HEK293T (cell line): Measurements from ENCODE around the gene TMEM273.

Source experiments
- CTCF ChIA-PET: fragments of 350-600 bp; formaldehyde crosslinking; extraction: SDS; loops from one replicate; lab custom pipeline; 2021; ENCODE audit warnings: antibody characterized with exemption, inconsistent platforms; lab: Yijun Ruan, JAX
- POLR2A ChIA-PET: fragments of 350-600 bp; formaldehyde crosslinking; extraction: SDS; loops from one replicate; lab custom pipeline; 2020; ENCODE audit warnings: antibody characterized with exemption, inconsistent platforms; lab: Yijun Ruan, JAX
- DNase-seq: peaks from one replicate; pipeline ENCODE4 v3.0.0; 2012; ENCODE audit warnings: mixed read lengths; ENCODE audit errors: extremely low spot score
- ARNT ChIP-seq: fragments of 450-650 bp; IDR thresholded peaks from 2 replicates; pipeline ENCODE4 v1.6.1; 2017; ENCODE audit warnings: mild to moderate bottlenecking
- BHLHE40 ChIP-seq: fragments of 450-650 bp; IDR thresholded peaks from 2 replicates; pipeline ENCODE4 v1.6.1; 2016; ENCODE audit warnings: mild to moderate bottlenecking, moderate library complexity, borderline replicate concordance
- CTBP1 ChIP-seq: fragments of 450-650 bp; IDR thresholded peaks from 2 replicates; pipeline ENCODE4 v1.6.1; 2016; ENCODE audit warnings: borderline replicate concordance
- ELF4 ChIP-seq: fragments of 450-650 bp; IDR thresholded peaks from 2 replicates; pipeline ENCODE4 v1.6.1; 2017; ENCODE audit warnings: antibody characterized with exemption
- FOXA1 ChIP-seq: fragments of 450-650 bp; IDR thresholded peaks from 2 replicates; pipeline ENCODE4 v1.6.1; 2016; ENCODE audit warnings: mild to moderate bottlenecking
- FOXK2 ChIP-seq: fragments of 450-650 bp; IDR thresholded peaks from 2 replicates; pipeline ENCODE4 v1.6.1; 2016; ENCODE audit warnings: mild to moderate bottlenecking
- FOXM1 ChIP-seq: fragments of 450-650 bp; IDR thresholded peaks from 2 replicates; pipeline ENCODE4 v1.6.1; 2017; ENCODE audit warnings: mild to moderate bottlenecking, borderline replicate concordance
- HDGF ChIP-seq: fragments of 450-650 bp; IDR thresholded peaks from 2 replicates; pipeline ENCODE4 v1.6.1; 2017; ENCODE audit warnings: antibody characterized with exemption, borderline replicate concordance
- L3MBTL2 ChIP-seq: fragments of 450-650 bp; conservative IDR thresholded peaks from 2 replicates; pipeline ENCODE4 v1.6.1; 2016; ENCODE audit warnings: mild to moderate bottlenecking
- LEF1 ChIP-seq: fragments of 450-650 bp; IDR thresholded peaks from 2 replicates; pipeline ENCODE4 v1.6.1; 2017; ENCODE audit warnings: mild to moderate bottlenecking, borderline replicate concordance
- NFRKB ChIP-seq: fragments of 450-650 bp; IDR thresholded peaks from 2 replicates; pipeline ENCODE4 v1.6.1; 2016; ENCODE audit warnings: mild to moderate bottlenecking, moderate library complexity
- PKNOX1 ChIP-seq: fragments of 450-650 bp; IDR thresholded peaks from 2 replicates; pipeline ENCODE4 v1.6.1; 2016
- SP1 ChIP-seq: fragments of 450-650 bp; IDR thresholded peaks from 2 replicates; pipeline ENCODE4 v1.6.1; 2017
- SUZ12 ChIP-seq: fragments of 450-650 bp; IDR thresholded peaks from 2 replicates; pipeline ENCODE4 v1.6.1; 2016; ENCODE audit warnings: mild to moderate bottlenecking
- TARDBP ChIP-seq: fragments of 450-650 bp; IDR thresholded peaks from 2 replicates; pipeline ENCODE4 v1.6.1; 2016
- ZNF384 ChIP-seq: fragments of 450-650 bp; IDR thresholded peaks from 2 replicates; pipeline ENCODE4 v1.6.1; 2016

The TMEM273 gene

GRCh38 chr10:49174261-49174925 lies 13.8 kb downstream of the TMEM273 start:
- TF ChIP-seq SUZ12: no peak
- no peak for TF ChIP-seq PKNOX1
- TF ChIP-seq LEF1: no peak
- TF ChIP-seq BHLHE40: no peak
- TF ChIP-seq CTBP1: no peak
- TF ChIP-seq TARDBP: no peak
- TF ChIP-seq FOXK2: no peak
- no peak for TF ChIP-seq ZNF384
- no peak for TF ChIP-seq SP1
- no peak for TF ChIP-seq L3MBTL2
- TF ChIP-seq FOXM1: no peak
- TF ChIP-seq HDGF: no peak
- TF ChIP-seq NFRKB: no peak
- no peak for DNase-seq
- ChIA-PET CTCF (interaction anchor here (0.6 to 3.0 kb wide), 2 partner anchors 10 to 24 kb away, joined by 3 to 9 read pairs; no protein-coding TSS in a partner anchor), POLR2A (no interaction called here)

GRCh38 chr10:49173853-49174252 lies 14.3 kb downstream of the TMEM273 start:
- ChIA-PET CTCF (interaction anchor here (0.6 to 3.0 kb wide), 2 partner anchors 9 to 24 kb away, joined by 3 to 9 read pairs; no protein-coding TSS in a partner anchor), POLR2A (no interaction called here)
- no peak for DNase-seq
- TF ChIP-seq SP1 (no peak), PKNOX1 (no peak), SUZ12 (no peak), ZNF384 (no peak), BHLHE40 (no peak), TARDBP (no peak), HDGF (no peak), FOXK2 (no peak), NFRKB (no peak), ELF4 (no peak), LEF1 (no peak), FOXM1 (no peak), ARNT (no peak), FOXA1 (no peak)

- CTCF ChIA-PET: interaction anchor here (3.0 kb wide), 1 partner anchor 9 kb away, joined by 9 read pairs; no protein-coding TSS in a partner anchor
- no peak for DNase-seq
- TF ChIP-seq FOXA1: no peak
- no peak for TF ChIP-seq PKNOX1
- TF ChIP-seq FOXK2: no peak
- TF ChIP-seq LEF1: no peak
- no peak for TF ChIP-seq FOXM1
- TF ChIP-seq ARNT: no peak
- no peak for TF ChIP-seq SP1
- no peak for TF ChIP-seq CTBP1
- no peak for TF ChIP-seq HDGF
- TF ChIP-seq ELF4: no peak
- TF ChIP-seq BHLHE40: no peak
- TF ChIP-seq SUZ12: no peak
- no peak for TF ChIP-seq L3MBTL2
- TF ChIP-seq ZNF384: no peak
- TF ChIP-seq NFRKB: no peak
- TF ChIP-seq TARDBP: no peak
- POLR2A ChIA-PET: no interaction called here
Observed at GRCh38 chr10:49173201-49173772, 14.9 kb downstream of the TMEM273 start.

GRCh38 chr10:49172777-49173132 lies 15.4 kb downstream of the TMEM273 start:
- ChIA-PET POLR2A (no interaction called here), CTCF (no interaction called here)
- TF ChIP-seq HDGF (no peak), NFRKB (no peak), ELF4 (no peak), BHLHE40 (no peak), ZNF384 (no peak), CTBP1 (no peak)
- DNase-seq: no peak

- CTCF ChIA-PET: no interaction called here
- DNase-seq: no peak
- TF ChIP-seq ELF4 (no peak), BHLHE40 (no peak), CTBP1 (no peak), L3MBTL2 (no peak), FOXA1 (no peak), FOXM1 (no peak), HDGF (no peak), NFRKB (no peak), ZNF384 (no peak), LEF1 (no peak), SUZ12 (no peak), SP1 (no peak), FOXK2 (no peak)
- POLR2A ChIA-PET: no interaction called here
Observed at GRCh38 chr10:49172061-49172776, 16.0 kb downstream of the TMEM273 start.
